HG03558 (cell line): ENCODE data around the gene SKIC8.

ENCODE experiments used
- ATAC-seq: cut with Tn5 transposase; IDR thresholded peaks from one replicate; pipeline ENCODE4 v1.9.1; 2021; ENCODE audit warnings: moderate number of reproducible peaks; ENCODE audit not compliant: unreplicated experiment; ENCODE audit errors: extremely low read depth

SKIC8 gene

DNA sequence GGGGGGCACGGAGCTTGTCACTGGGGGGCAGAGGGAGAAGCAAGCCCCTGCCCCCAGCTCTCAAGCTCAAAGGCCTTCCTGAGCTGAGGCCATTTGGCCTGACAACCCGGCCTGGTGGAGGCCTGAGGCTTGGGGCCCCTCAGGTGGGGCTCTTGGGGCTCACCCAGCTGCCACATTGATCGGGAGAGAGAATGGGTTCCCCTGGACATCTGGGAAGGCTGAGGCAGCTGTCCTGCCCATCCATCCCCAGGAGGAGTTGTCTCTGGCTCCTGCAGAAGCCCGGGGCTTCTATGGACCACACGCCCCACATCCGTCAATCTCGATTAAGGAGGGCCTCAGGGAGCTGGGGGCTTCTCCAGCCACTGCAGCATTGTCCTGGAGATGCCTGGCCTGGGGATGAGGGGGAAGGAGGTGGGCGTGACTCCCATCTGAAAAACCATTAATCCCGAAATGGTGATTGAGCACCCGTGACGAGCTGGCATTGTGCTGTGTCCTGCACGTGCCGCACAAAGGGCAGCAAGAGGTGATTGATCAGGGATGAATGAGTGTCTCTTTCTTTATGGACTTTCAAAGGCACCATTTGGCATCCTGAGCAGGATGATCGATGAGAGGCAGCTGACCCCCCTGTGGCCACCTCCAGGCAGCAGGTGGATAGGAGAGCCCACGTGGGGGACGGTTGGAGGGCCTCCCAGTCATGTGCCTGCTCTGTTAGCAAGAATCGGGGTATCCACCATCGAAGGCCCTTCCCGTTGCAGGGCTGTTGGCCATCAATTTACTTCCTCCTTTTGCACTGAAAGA is 23.5 kb upstream of the SKIC8 start:
- no peak for ATAC-seq

DNA sequence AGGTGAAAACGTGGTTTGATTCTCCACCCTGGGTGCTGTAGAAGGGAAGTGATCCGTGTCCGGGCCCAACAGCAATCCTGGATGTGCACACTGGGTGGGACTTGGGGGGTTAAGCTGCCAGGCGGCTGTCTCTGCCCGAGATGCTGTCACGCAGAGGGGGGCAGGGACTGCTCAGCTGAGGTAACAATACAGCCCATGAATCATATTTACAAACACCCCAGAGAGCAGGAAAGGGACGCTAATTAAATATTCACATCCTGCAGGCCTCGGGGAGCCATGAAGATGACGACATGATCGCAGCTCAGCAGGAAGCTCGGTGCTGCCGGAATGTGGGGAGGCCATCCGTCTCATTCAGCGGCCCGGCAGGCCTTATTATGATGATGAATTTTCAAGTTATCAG is 22.8 kb upstream of the SKIC8 start:
- ATAC-seq: no peak

DNA sequence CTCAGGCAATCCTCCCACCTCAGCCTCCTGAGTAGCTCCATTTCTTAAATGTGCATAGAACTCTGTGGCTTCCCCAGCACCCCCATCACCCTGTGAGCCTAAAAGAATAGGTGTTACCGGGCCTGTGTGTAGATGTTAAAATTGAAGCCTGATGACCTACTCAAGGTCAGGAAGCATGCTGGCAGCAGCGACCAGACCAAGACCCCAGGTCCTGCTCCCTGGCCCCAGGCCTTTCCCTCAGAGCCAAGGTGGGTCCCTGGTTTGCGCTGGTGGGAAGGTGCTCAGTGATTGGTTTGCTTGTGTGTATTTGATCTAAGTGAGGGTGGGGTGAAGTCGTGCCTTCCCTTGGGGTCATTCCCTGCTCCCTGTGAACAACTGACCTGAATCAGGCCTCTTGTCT is 22.4 kb upstream of the SKIC8 start:
- no peak for ATAC-seq

DNA sequence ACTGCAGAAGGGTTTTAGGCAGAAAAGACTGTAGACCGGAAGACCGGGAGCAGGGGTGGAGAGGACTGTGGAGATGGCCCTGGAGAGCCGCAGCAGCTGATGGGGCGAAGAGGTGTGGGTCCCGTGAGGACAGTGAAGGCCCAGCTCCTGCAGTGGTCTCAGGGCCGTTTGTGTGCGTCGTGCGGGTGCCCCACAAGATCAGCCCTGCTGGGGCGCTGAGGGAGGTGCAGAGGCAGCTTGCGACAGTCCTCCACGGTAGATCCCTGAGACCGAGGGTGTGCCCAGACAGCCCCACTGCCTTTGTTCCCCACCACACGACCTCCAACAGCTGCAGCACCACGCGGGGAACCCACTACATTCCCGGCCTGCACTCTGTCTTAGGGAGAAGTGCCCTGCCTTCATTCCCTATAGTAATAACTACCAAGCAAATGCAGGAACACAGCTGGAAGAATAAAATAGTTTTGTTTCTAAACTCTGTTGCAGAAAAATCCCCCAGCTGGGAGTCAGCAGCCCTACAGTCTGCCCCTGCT is 21.7 kb upstream of the SKIC8 start:
- ATAC-seq: no peak

DNA sequence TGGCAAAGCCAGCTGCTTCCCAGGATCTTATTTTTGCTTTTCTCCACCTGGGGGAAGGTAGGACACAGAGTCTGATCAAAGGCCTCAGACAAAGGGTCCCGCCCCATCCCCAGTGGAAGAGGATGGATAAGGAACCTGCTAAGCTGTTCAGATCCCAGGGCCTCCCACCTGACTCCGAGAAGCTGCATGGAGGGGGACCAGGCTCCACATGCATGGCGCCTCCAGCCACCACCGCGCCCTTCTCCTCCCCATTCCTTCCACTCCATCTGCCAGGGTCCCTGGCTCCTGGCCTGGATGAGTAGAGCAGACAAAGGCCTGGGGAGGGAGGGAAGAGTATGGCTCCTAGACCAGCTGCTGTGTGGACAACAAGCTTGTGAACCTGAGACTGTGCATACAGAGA is 20.8 kb upstream of the SKIC8 start:
- ATAC-seq: no peak

DNA sequence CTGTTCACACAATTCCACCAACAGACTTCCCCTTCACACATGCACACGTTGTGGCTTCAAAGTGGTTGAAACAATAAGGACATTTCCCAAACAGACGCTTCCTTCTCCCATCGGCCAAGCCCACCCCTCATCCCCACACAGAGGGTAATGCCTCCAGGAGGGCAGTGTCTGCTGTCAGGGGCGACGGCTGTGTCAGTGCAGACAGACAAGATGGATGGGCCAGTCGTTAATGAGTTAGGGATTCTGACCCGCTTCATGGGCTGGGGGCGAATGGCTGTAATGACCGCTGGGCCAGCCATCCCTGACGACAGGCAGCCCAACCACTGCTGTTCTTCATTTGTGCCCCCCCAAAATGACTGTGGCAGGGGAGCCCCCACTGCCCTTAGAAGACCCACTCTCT is 20.2 kb upstream of the SKIC8 start:
- no peak for ATAC-seq

DNA sequence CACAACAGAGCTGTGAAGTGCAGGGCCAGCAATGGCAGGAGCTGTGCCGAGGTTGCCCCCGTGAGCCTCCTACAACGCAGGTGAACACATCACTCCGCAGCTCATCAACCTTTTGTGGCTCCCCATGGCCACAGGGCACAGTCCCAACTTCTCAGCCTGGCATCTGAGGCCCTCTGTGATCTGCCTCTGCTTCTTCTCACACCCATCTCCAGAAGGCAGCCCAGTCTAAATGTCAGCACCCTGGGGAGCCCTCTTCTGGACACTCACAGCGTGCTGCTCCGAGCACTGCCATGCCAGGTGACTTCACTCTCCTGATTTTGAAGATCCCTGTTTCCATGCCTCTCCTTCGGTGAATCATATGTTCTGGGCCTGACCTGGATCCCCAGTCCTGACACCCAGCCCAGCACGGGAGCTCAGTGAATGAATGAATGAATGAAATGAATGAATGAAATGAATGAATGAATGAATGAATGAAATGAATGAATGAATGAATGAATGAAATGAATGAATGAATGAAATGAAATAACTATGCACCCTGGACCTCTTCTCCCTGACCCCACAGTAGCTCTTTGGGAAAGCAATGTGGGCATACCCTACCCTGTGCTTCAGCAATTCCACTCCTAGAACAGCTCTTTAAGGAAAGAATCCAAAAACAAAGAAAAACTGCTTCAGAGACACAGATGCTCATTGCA is 17.9 kb upstream of the SKIC8 start:
- ATAC-seq: no peak

DNA sequence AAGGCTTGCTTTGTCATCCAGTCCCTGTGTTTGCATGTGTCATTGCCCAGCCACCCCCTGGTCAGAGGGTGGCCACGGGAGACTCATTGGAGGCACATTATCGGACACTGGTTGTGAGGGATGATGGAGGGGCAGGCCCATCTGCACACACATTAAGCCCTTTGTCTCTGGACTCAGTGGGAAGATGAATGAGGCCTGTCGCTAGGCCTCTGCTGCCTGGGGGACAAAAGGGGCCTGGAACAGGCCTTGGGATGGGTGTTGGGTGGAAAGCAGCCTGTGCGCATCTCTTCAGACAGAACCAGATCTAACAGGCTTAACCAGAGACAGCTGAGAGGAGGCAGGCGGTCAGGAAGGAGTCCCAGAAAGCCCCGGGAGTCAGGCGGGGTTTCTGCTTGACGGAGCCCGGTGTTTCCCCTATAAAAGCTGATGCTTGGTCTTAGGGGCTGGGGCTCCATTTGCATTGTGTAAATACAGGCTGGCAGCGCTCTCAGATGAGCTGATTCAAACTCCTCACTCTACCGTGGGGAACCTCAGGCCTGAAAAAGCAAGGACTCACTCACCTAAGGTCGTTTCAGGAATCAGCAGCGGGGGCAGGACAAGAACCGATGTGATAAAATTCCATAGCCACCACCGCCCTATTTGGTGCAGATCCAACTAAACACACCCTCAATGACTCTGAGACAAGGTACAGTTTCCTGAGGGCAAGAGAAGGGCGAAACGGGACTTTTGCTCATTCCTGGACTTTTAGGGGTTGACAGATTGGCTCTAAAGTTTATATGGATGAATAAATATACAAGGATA is 17.1 kb upstream of the SKIC8 start:
- ATAC-seq: no peak

DNA sequence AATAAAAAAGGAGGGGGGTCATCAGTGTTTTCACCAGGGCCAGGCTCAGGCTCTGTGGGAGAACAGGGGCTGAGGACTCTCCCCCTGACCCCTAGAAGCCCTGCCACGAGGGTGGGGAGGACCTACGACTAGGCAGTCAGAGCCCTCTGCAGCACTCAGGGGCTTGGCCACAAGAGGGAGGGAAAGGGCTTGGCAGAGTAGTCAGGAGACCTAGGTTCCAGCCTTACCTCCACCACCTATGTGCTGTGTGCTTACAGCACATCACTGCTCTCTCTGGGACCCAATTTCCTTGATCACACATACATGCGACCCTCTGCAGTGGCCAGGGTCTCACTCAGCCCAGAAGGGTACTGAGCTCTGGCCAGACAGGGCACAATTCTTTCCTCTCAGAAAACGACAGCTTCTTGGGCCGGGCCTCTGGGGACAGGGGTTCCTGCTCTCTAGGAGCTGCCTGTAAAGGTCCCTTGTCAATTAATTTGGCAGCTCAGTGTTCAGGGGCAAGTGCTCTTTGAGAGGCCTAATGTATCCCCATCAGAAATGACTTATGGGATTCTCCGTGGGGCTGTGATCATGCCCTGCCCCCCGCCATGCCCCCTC is 16.4 kb upstream of the SKIC8 start:
- ATAC-seq: no peak

DNA sequence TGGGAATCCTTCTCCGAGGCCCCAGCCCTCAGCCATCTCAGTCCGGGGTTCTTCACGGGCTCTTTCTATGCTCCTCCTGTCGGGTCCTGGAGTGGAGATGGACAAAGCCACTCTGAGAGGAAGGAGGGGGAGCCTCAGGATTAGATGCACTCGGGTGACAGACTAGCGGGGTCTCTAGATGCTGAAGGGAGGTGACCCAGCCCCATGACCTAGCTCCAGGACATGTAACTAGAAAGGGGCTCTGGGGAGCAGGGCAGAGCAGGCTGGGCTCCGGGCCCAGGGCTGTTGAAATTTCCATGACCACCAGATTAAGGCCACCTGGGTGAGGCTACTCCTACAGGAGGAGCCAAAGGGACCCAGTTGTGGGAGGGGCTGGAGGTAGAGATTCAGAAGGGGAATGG is 14.8 kb upstream of the SKIC8 start:
- no peak for ATAC-seq

DNA sequence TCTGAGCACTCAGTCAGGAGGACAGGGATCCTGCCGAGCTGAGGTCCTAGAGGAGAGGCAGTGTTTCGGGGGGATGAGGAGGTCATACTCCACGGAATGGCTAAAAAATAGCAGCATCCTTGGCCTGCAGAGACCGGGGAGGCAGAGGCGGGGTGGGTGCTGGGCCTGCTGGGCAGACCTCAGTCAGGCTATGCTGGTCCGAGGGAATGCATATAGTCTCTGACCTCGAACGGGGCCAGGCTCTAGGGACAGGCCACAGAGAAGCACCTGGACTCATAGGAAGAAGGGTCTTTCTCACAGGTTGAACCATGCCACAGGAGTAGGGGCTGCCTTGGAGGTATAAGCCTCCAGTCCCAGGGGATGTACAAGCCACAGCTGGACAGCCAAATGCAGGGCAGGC is 14.0 kb upstream of the SKIC8 start:
- ATAC-seq: no peak

DNA sequence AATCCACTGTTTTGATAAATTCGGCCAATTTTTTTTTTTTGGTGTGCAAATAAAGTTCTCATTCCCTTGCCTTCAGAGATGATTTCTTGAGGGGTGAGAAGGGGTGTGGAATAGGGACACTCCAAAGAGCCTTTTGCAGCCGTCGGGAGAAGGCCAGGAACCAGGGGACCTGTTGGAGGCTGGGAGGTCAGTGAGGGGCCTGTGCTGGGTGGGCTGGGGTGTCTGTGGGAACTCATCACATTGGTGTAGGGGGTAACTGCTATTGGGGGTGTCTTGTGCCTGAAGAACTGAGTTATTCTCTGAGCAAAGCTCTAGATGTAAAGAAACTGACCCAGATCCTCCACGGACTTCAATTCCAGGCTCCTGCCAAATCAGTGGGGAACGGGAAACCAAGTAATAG is 13.5 kb upstream of the SKIC8 start:
- ATAC-seq: no peak

DNA sequence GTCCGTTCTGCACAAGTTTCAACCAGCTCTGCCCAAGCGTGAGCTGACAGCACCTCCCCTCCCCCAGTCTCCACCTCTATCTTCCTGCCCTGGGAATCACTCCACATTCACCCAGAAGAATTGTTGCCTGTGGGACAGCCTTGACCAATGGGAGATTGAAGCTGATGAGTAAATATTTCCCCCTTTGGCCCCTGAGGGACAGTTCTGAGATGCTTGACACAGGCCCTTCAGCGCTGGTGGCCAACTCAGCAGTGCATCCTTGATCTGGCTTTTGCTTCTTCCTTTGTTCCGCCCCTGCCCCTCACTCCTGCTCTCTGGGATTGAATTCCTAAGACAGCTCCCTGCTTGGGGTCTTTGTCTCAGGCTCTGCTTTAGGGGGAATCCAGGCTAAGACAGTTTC is 13.1 kb upstream of the SKIC8 start:
- ATAC-seq: no peak

DNA sequence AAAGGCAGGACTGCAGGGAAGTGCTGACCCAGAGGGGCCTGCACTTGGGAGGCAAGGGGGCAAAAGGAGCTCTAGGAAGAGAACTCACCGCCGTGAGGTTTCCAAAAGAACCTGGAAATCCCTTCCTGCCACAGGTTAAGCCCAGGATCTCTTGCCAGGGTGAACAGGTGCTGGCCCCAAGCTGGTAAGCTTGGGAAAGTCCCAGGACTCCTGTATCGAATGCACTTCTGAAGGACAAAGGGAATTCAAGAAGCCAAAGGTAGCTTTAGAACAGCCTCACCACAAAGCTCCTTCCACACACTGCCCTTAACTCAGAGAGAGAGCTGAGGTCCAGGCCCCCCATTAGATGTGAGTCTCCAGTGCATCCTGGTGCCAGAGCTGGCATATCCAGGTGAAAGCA is 11.9 kb upstream of the SKIC8 start:
- no peak for ATAC-seq

DNA sequence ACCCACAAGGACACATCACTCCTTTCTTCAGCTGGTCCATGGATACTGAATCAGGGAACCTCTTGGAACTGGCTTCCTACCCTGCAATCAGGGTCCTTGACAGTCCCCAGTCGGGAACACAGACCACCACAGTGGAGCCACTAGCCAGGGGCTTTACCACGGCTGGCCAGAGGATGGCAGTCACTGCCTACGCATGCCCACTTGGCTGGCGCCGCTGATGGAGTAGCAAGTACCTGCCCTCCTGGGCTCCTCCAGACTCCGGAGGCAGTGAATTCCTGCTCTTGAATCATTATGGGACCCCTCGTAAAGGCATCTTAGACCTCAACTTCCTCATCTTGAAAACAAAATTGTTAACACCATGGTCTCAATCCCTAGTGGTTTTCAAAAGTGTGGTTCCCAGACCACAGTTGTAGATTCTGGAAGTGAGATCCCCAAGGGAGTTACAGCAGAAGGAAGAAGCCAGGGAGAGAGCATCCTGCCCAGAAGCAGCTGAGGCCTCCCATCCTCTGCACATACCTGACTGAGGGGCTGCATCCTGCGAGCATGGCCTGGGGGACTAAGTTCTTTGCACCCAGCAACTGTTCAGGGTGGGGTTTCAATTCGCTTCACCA is 9.1 kb upstream of the SKIC8 start:
- ATAC-seq: no peak

DNA sequence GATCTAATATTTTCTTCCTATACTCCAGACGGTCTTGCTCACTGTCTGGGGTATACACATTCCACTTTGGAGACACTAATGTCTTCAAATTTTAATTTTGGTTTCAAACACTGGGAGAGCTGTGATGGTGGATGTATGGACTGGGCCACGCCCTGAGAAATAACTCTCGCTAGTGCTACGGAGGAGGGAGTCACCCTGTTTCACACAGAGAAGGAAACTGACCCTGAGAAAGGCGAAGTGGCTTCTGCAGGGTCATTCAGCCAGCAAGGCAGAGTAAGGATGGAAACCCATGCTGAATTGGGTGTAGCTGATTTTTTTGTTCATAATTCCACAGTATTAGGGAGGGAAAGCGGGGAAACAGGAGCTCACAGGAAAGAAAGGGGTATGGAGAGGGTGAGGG is 8.6 kb upstream of the SKIC8 start:
- ATAC-seq: no peak

DNA sequence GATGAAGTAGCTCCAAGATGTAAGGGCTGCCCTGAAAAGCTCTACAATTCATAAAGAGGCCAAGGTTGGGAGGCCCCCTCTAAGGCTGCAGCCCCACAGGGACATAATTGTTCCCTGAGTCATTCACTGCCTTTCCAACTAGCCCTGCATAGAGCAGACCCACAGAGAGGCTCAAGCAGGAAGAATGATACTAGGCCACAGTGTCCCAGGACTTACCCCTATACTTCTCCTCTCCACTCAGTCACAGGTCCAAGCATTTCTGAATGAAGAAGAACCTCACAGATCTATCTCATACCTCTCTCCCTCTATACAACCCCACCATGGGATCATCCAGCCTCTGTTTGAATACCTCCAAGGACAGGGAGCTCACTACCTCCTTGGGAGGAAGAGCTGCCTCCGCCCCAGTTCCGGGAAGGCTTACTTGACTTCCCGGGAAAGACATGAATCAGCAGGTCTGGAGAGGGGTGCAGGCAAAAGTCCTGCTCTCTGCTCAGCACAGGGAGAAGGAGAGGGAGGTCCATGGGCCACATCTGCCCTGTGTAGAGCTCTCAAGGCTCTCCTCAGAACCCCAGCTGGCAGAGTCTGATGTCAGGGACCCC is 6.9 kb upstream of the SKIC8 start:
- ATAC-seq: no peak

DNA sequence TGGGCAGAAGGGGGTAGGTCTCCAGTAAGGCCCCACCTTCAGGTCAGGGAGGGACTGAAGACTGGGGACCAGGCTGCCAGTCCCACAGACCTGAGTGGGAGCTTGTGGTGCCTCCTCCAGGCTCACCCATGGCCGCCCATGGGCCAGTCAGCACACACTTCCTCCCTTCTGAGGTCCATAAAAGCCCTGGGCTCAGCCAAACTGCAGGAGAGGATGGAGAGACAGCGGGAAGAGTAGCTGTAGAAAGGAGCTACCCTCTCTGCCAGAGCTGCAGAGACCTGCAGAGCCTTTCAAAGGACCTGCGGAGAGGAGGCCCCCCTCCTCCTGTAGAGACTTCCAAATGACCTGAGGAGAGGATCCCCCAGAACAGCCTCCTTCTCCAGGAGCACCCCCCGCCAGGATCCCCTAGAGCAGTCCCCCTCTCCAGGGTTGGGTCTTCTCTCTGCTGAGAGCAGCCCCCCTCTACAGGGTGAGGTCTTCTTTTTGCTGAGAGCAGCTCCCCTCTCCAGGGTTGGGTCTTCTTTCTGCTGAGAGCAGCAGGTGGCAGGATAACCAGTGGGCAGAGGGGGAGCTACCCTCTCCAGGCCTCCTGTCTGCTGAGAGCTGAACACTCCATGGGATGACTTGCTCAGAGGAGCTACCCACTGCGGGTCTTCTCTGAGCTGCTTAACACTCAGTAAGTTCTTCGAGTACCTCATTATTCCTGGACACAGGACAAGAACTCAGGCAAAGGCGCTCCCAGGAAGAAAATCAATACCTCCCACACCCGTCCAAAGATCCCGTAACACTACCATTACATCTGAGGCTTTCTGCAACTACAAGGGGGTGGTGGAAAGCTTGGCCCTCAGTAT is 5.0 kb upstream of the SKIC8 start:
- no peak for ATAC-seq
